Stomach (tissue), 4 donors: ENCODE data around the gene C22orf31.

Experiments
- CTCF ChIP-seq, 7 experiments: fragments of 450-650 bp in 4 of 7; fragments of 200-600 bp in 3 of 7; sonication (generic) in 3 of 7; IDR thresholded peaks; one replicate each; pipeline ENCODE4 v1.5.1; 2016 to 2019; ENCODE audit warnings: antibody characterized with exemption in 7 of 7, control low read depth in 2 of 7, mild to moderate bottlenecking in 1 of 7
- EP300 ChIP-seq: sonication (generic); formaldehyde crosslinking; IDR thresholded peaks from one replicate; pipeline ENCODE4 v1.6.1; 2017; ENCODE audit warnings: antibody characterized with exemption
- POLR2A ChIP-seq, 4 donors: fragments of 450-650 bp; IDR thresholded peaks; one replicate each; pipeline ENCODE4 v1.6.1; 2016; ENCODE audit warnings: antibody characterized with exemption in 4 of 4, control low read depth in 2 of 4, mild to moderate bottlenecking in 1 of 4, moderate library complexity in 1 of 4

- TF ChIP-seq POLR2A (IDR thresholded peaks at IDR 0.05) = no peak
- no peak for TF ChIP-seq EP300
- TF ChIP-seq CTCF (IDR thresholded peaks at IDR 0.05) = no peak
Observed at GRCh38 chr22:29012101-29012433, 49.6 kb downstream of the C22orf31 start.
